ENCODE results near the gene GATB.

GATB gene, protein sequence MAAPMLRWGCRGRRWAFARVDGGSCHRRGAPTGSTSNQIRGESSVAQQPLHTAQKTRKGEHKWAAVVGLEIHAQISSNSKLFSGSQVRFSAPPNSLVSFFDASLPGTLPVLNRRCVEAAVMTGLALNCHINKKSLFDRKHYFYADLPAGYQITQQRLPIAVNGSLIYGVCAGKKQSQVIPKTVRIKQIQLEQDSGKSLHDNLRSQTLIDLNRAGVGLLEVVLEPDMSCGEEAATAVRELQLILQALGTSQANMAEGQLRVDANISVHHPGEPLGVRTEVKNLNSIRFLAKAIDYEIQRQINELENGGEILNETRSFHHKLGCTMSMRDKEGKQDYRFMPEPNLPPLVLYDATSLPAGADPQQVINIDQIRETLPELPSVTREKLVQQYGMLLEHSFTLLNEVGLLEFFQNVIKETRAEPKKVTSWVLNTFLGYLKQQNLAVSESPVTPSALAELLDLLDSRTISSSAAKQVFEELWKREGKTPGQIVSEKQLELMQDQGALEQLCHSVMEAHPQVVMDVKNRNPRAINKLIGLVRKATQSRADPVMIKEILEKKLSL

DNA sequence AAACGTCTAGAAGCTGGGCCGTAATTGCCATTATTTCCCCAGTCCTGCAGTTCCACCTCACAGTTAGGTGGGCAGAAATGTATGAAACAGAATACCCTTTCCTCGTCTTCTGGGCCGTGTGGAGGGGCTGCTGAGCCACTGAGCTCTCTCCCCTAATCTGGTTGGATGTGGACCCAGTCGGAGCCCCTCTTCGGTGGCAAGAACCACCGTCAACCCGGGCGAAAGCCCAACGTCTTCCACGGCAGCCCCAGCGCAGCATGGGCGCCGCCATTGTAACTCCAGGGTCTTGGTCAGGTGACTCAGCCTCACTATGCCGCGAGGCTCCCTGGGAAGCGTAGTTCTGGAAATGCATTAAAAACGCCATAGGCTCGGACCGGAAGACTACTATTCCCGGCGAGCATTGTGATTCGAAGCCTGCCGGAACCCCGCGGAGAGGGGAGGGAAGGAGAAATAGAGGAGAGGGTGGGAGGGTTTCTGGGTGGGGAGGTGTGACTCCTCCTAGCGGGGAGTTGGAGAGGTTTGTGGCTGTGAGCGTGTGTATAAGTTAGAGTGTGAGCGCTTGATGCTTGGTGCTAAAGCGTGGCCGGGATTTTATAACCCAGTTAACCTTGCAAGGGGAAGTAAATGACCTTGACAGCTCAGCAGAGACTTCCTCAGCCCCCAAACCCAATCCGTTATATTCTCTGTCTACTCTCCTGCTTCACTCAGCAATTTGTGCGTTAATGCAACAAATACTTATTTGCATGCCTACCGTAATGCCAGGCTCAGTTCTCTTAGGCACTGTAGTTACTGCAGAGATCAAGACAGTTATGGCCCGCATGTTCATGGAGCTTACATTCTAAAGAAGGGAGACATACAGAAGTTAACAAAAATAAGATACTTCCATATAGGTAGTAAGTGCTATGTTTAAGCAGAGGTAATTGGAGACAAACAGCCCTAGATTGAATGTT, at the start of gene GATB:
Gene GATB (minus strand): TSS at position 296 of the 950 bp plus-strand sequence. CDS start 25 bp downstream, at position 271.
- DNase-seq, result peak; percentile 90

DNA sequence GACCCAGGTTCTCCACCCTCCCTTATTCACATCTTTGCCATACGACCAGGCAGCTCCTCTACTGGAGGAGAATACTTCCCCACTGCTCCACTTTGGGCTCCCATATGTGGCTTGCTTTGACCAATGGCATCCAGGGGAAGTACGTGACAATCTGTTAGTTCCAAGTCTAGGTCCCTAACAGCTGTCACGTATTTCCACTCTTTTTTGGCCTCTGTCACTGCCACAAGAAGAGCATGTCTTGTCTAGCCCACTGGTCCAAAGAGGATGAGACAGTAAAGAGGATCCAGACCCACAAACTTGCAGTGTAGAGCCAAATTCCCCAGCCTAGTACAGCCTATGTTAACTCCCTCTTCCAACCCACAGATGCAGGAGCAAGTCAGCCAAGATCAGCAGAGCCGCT, 49.7 kb upstream of the GATB start:
- DNase-seq, result no peak

DNA sequence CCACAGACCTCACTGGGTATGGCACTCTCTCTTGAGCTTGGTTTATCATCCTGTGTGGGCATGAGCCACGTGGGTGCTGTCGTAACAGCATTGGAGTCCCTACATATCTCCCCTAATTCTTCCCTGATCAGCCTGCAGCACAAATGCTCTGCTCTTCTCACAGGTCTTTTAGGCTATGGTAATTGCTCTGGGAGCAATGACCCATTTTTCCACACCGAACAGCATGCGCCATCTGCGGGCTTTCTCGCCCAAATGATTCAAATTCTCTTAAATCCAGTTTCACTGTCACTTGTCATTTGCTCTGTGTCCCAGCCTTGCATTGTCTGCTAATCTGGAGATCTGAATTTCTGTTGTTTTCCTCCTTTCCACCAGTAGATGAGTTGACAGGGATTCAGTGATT, 48.9 kb upstream of the GATB start:
- no peak for DNase-seq

DNA sequence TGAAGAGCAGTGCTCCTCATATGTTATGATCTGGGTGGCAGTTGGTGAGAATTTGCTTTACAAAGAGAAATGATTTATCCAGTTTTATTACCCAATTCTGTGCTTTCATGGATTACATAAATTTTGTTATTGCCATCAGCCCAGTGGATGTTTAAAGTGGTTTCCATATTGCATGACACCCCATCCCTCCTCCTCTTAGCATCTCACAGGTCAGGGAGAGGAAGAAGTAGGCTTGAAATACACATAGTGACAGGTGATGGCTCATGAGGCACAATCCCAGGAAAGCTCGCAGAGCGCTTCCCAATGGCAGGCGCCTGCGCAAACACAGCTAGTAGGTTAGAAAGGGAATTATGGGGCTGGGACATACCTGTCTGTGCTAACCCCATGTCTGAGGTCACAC, 47.7 kb upstream of the GATB start:
- no peak for DNase-seq

DNA sequence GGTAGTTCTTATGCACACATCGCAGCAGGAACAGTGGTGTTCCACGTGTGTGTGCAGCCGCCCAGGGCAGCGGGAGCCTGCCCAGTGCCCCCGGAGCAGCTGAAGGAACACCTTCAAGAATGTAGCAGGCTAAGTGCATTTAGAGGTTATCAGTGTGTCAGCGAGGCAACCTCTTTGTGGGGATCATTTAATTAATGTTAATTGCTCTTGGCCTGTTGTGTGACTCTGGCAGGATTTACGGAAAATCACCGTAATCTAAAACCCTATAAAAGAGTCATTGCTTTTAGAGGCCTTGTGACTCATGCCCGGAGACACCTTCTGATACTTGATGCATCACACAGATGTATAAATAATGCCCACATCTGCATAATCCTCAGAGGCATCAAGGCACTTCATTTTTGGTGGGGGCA, 47.3 kb upstream of the GATB start:
- DNase-seq, result no peak

DNA sequence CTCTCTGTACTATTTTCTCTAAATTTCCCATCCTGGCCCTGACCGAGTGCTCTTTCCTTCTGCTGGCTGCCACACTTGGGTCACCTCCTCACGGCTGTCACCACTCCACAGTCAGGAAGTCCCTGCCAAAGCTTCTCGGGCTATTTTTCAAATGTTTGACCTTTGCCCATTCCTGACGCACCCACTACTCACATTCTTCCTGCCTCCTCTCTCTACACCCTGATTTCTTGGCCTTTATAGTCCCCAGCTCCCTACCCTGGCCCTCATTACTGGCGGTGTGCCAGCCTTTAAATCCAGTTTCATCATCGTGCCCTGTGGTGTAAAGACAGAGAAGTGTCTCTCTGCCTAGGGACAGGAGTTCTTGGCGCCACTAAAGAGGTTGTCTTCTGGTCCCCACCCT, 46.4 kb upstream of the GATB start:
- no peak for DNase-seq

DNA sequence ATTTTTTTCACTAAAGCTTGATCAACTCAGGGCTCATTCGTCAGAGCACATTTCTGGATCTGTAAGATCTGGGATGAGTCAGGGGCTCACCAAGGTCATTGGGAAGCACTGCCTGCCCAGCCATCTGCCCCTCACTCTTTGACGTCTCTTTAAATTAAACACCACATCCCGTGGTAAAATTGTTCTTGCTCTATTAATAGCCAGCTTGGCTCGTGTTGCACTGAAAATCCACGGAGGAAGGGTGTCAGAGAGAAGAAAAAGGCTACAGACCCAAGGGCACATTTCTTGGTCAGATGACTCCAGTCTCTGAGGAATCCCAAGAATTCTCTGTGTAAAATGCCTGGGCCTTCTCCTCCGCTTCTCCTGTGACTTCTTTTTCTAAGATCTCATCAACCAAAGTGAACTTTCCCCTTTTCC, 45.7 kb upstream of the GATB start:
- DNase-seq, result no peak

DNA sequence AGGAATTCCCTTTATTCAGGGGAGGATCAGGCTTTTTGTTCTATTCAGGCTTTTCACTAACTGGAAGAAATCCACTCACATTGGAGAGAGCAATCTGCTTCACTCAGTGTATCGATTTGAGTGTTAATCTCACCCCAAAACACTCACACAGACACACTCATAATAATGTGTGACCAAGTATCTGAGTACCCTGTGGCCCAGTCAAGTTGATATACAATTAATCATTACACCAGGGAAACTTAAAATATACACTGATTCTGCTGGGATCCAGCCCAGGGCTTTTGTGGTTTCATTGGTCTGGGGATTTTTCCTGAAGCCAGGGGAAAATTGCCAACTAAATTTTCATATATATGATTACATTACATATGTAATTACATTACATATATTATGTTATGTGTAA, 44.0 kb upstream of the GATB start:
- no peak for DNase-seq

DNA sequence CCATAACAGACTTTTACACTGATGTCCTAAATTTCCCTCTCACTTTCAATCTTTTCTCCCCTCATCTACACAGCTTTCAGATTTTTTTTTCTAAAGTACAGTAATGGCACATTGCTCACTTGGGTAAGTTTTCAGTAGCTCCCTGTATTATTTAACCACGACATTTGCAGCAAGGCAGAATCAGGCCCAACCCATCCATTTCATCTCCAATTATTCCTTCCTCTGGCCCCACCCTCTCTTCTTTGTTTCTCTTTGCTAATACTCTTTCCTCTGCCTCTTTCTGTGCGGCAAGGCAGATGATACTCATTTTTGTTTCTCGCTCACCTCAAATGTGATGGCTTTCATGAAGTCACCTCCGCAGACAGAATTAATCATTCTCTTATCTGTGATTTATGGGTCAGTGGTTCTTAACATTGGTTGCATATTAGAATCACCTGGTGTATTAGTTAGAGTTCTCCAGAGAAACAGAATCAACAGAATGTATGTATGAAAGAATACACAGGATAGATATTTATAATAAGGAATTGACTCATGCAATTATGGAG, 43.4 kb upstream of the GATB start:
- DNase-seq, result no peak

DNA sequence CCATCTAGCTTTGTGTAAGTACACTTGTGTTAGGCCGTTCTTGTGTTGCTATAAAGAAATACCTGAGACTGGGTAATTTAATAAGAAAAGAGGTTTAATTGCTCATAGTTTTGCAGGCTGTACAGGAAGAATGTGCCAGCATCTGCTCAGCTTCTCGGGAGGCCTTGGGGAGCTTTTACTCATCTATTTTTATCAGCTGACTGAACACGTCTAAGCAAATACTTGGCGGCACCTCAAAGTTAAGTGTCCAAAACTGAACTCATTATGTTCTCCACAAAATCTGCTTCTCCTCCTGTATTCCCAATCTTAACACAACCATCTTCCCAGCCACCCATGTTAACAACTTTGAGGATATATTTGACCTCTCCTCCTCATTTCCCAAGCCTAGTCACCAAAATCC, 42.4 kb upstream of the GATB start:
- DNase-seq, result no peak

DNA sequence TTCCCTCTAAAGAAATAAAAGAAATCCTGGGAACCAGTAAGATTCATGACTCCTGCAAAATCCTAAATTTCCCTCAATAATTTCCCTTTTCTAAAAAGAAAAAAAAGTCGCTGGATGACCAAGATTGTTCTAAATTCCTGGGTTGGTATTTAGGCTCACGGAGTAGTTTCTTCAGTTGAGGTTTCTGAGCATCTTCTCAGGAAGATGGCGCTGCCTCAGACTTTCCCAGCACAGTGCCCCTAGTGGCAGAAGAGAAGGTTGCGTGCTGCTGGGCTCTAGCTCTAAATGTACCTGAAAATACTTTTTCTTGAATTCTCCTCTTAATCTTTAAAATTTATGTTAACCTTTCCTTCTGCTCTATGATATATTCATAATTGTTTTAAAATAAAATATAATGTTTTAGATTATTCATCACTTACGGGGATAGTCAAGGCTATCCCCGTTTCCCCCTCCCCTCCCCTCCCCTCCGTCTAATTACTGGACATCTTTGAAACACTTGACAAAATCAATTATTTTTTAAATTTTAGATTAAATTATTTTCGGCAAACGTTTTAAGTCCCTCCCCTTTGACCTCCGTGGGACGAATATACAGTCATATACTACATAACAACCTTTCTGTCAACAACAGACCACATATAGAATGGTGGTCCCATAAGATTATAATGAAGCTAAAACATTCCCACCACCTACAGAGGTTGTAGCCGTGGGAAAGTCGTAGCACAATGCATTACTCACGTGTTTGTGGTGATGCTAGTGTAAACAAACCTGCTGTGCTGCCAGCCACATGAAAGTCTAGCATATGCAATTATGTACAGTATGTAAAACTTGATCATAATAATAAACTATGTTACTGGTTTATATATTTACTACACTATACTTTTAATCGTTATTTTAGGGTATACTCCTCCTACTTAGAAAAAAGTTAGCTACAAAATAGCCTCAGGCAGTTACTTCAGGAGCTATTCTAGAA, 41.0 kb upstream of the GATB start:
- no peak for DNase-seq

DNA sequence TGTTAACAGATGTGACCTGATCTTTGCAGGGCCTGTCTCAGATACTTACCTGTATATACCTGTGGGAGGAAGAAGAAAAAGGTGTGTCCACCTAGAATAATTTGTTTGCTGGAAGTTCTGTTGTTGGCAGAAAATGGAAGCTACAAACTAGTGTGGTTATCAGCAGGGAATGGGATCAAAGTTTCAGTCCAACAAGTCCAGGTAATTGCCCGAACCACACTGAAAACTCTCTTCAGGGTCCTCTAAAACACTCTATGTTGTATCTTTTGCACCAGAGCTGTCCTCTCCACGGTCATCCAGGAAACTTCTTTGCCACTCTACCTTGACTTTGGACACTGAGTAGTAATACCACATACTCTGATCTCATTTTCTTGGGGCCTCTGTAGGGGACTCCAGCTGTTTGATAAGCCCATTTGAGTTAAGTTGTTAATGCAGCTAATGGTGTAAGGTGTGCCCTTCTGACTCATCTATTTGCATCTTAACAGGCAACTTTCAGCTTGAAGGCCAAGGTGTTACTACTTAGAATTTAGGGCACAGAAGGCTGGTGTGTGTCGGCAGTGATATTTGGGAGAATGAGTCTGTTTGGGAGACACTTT, 38.7 kb upstream of the GATB start:
- no peak for DNase-seq

DNA sequence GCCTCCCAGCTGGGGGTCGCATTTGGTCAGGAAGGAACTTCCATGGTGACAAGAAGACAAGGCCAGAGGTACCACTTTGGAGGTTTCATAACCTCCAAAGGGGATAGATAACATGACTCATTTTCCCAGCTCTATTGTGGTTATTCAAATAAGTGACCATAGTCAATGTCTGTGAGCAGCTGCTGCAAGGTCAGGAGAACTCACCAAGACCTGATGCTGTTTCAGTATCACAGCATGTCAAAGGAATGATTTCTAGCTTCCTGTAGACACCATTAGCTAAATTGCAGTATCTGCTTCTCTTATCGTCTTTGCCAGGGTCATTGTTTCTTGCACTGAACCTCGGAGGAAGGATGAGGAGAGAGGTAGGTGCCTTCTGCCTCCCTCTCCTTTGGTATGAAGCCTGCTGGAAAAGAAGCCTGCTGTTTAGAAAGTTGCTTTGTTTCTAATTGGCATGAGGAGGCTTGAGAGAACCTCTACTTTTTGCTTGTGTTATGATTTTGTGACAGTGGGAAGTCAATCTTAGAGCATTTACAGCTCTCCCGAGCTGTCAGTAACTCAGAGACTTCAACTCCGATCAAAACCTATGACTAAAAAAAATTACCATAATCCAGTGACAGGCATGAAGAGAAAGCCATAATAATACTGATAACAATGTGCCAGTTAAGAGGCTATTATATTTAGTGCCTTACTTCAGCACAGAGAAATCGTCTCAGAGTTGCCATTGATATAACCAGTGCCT, 38.0 kb upstream of the GATB start:
- no peak for DNase-seq

DNA sequence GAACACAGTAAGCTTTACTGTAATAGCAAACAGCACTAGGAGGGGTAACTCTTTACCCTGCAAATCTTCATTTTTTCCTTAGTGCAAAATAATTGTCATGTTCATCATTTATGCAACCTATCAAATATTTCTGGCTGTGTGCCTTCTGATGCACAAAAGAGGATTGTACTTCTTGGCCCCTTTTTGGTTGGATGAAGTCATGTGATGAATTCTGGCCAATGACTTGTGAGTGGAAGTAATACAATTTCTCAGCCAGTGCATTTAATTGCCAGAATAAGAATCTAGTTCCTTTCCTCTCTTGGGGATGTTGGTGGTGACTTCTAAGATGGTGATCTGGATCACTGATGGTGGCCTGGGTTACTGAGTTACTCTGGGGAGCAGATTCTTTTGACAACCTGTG, 37.0 kb upstream of the GATB start:
- DNase-seq, result no peak

DNA sequence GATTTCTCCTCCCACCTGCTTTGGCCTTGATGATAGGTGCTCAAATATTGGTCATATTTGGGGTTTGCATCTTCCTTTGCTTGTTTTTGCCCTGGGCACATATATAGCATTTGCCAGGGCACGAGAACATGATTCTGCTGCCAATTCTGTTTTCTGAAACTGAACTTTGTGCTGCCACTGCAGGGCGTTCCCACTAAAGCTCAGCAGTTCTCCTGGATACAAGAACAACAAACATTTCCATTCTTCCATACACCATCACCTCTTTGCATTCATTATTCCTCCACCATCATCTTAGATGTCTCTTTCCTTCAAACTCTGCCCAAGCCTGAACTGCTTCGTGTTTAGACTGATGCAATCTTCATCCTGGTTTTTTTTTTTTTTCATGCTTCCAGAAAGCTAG, 36.3 kb upstream of the GATB start:
- DNase-seq, result no peak

DNA sequence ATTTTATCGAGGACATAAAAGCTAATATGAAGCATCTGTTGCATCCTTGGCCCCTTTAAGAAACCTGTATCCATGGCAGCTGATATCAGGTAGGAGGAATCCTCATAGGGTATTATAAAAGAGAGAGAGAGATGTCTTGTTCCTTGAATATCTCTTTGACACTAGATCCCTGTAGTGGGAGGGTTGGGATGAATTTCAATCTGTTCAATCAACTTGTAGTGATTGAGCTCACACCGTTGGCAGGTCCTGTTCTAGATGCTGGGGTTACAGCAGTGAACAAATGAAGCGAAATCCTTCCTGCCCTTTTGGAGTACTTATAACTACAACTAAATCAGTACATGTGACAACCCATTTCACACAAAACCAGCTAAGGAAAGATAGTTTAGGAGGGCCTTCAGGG, 35.3 kb upstream of the GATB start:
- no peak for DNase-seq

DNA sequence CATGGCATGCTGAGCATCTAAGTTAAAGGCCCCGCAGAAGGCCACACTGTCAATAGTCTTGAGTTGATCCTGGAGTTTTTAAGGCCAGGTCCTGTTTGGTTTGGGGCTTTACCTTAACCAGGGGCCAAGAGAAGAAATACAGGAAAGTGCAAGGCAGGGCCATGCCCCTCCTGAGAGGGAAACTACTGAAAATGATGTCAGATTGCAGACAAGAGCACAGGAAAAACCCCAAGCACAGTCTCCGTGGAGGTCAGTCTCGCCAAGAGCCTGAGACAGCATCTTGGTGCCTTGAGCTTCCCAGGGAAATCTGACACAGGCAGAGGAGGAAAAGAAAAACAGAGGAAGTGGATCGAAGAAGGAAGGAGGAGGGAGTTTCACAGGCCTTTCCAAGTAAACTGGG, 32.2 kb upstream of the GATB start:
- no peak for DNase-seq

DNA sequence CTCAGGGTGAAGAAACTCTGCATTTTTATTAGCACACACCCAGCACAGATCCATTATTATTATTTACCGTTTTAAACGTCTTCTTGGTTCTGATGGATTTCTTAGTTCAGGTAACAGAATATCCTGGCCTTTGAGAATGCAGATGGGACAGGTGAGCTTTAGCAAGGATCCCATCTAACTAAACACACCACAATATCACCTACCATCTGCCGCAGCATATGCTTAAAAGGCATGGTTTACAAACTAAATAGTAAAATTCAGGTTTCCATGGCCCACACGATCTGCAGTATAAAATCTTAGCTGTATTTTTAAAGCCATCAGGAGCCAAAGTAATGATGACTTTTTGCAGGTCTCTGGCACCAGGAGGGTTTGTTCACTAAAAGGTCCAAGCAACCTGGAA, 31.7 kb upstream of the GATB start:
- peak; percentile 21 for DNase-seq

DNA sequence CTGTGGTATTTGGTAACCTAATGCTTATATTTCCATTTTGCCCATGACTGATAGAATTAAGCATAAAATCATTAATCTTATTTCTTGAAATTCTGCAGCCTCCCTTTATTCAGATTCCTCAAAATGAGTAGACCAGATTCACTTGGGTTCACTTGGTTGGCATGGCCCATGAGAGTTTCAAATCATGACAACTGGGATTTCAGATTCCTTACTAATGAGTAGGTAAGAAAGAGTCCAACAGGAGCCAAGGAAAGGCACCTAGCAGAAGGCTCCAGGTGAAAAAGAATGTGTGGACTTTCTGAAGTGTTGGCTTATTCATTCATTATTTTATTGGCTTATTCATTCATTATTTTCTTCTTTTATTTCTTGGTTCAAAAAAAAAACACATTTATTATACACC, 27.2 kb upstream of the GATB start:
- no peak for DNase-seq

DNA sequence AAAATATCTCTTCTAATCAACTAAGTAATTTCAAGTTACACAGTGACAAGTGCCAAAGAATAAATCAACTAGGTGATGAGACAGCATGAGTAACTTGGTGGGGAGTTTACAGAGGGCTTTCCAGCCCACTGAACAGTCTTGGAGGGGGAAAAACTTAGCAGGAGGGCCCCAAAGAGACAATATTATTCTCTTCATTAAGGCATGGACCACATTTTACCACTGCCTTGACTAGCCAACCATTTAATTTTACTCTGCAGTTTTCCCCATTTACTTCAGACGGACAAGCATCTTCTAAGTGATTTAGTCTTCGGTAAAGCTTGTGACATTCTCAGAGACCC, 25.3 kb upstream of the GATB start:
- DNase-seq, result no peak

DNA sequence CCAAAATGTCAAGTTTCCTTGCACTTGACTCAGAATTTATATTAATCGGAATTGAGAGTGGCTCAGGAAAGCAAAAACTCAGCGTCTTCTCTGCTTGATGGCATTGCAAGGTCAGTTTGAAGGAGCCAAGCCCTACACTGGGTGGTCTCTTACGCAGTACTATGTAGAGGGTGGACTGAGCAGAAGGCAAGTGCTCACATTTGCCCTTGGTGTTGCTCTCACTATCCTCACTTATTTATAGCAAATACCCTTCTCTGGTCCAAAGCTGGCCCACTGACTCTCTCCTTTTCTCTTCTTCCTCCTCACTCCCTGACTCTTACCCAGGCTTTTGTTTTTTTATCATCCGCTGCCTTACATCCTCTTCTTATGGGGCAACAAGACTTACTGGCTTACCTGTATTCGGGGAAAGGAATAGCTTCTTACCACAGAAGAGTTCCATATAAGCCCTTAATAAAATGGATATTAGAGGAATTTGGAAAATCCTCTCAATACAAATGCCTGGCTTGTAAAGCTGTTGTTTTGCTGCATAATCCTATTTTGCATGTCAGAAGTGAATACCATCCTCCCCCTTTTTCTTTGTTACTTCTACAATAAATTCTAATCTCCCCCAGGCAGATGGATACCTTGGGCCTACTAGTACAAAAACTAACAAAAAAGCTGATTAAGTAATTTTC, 24.8 kb upstream of the GATB start:
- no peak for DNase-seq
